GM19043 (cell line): ENCODE results near the gene PAPOLG.
"Not testable (repeated sequence)": the region's sequence is repeated elsewhere in the genome, so short reads cannot be mapped to it uniquely, and the experiment has no call there.

Experiments
- ATAC-seq: cut with Tn5 transposase; IDR thresholded peaks from one replicate; pipeline ENCODE4 v1.9.1; 2021; ENCODE audit warnings: low read depth; ENCODE audit not compliant: unreplicated experiment

PAPOLG gene

GRCh38 chr2:60771508-60771907, 15.4 kb downstream of the PAPOLG start:
- ATAC-seq: no peak

- ATAC-seq: no peak
Observed at GRCh38 chr2:60775048-60775639, 19.1 kb downstream of the PAPOLG start.

GRCh38 chr2:60778352-60778751, 22.3 kb downstream of the PAPOLG start:
- ATAC-seq: no peak

GRCh38 chr2:60779426-60779825, 23.4 kb downstream of the PAPOLG start:
- no peak for ATAC-seq

DNA sequence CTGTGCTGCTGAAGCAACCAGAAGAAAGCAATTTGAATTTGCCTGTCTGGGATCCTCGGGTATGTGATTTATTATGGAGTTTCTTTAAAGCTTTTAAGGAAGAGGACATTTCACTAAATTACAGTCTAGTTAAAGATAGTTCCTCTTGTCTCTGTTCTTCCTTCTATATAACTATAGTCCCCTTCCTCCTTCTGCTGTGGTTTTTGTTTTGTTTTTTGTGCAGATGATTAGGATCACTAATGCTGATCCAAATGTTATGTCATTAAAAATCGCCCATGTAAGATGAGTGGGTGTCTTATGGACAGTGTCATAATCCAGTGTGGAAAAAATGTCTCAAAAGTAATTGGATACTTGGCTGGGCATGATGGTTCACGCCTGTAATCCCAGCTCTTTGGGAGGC, 24.7 kb downstream of the PAPOLG start:
- no peak for ATAC-seq

- ATAC-seq: no peak
Observed at GRCh38 chr2:60793169-60793568, 37.1 kb downstream of the PAPOLG start.

- no peak for ATAC-seq
Observed at GRCh38 chr2:60794271-60794863, 38.3 kb downstream of the PAPOLG start.

GRCh38 chr2:60796573-60797509, 40.8 kb downstream of the PAPOLG start:
- ATAC-seq: peak; percentile 57

GRCh38 chr2:60804473-60804872, 48.4 kb downstream of the PAPOLG start:
- ATAC-seq: no peak

GRCh38 chr2:60806595-60806987, 50.5 kb downstream of the PAPOLG start:
- no peak for ATAC-seq

- ATAC-seq: peak; percentile 65
Observed at GRCh38 chr2:60806988-60807681, 51.1 kb downstream of the PAPOLG start.

- ATAC-seq: no peak
Observed at GRCh38 chr2:60808330-60808801, 52.3 kb downstream of the PAPOLG start.

DNA sequence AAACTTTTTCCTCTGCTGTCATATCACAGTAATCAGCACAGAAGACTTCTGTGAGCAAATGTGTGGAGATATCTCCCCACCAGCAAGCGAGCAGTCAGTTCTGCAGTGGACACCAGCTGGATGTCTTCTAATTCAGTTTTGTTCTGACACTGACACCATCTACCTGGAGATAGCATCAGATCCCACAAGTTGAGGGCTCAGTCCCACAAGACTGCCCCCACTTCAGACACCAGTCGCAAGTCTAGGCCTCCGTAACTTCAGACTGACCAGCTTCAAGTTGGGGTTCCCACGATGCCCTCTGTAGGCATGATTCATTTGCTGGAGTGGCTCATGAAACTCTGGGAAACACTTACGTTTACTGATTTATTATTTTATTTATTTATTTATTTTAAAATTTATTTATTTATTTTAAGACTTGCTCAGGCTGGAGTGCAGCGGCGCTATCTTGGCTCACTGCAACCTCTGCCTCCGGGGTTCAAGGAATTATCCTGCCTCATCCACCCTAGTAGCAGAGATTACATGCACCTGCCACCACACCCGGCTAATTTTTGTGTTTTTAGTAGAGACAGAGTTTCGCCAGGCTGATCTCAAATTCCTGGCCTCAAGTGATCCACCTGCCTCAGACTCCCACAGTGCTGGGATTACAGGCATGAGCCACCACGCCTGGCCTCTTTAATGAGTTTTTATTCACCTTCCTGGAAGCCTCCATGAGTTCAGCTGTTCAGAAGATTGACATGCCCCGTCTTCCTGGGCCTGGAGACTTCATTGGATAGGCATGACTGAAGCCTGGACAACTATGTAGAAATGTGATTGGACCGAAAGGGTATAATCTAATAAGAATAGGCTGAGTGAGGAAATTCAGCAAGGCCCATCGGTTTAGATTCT, 55.7 kb downstream of the PAPOLG start:
- no peak for ATAC-seq

DNA sequence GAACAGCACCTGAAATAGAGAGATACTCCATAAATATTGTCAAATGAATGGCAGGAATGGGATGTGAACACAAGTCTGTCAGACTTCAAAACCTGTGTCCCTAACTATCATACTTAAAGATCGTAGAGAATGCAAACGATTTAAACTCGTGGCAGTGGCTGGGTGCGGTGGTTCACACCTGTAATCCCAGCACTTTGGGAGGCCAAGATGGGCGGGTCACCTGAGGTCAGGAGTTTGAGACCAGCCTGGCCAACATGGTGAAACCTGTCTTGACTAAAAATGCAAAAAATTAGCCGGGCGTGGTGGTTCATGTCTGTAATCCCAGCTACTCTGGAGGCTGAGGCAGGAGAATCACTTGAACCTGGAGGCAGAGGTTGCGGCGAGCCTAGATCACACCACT, 61.1 kb downstream of the PAPOLG start:
- not testable (repeated sequence) for ATAC-seq

DNA sequence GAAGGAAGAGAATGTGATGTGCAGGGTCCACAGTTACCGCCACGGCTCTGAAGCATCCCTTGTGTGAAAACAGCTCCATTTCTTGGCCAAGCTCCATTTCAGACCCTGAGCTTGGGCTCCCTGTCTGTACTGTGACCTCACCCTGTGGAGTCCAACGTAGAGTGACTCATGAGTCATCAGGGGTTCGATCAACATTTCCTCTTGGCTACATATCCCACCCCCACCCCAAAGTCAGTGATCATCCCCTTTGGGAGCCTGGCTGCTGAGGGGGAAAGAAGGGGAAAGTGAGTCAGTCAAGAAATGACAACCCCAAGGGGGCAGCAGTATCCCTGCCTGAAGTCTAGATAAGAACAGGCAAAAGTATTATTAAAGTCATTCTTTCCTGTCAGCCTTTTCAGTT, 62.2 kb downstream of the PAPOLG start:
- no peak for ATAC-seq

DNA sequence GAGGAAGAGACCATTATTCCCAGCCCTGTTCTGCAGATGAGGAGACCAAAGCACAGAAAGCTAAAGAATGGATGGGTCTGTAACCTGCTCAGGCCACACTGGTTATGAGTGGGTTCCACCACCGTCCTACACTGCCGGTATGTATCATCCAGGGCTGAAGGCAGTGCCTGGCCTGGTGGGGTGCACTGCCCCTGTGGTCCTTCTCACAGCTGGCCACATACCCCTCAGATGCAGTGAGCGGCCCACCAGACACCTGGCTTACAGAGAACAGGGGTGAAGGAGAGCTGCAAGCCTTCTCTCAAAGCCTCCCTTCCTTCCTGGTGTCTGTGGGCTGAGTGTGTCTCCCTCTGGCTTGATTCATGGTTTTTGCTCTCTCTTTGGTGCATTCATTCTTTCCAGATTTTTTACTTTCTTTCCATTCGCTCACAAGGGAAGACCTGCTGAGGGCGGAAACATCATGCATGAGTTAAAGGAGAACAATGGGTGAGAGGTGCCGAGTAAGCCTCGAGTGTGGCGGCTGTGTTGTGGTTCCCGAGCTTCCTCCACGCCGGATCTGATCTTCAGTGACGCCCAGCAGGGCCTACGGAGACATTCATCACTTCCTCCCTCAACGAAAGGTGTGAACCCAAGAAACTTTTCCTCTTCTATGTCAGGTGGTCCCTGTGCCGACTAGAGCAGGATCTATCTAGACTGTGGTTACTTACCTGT, 63.2 kb downstream of the PAPOLG start:
- ATAC-seq: no peak

DNA sequence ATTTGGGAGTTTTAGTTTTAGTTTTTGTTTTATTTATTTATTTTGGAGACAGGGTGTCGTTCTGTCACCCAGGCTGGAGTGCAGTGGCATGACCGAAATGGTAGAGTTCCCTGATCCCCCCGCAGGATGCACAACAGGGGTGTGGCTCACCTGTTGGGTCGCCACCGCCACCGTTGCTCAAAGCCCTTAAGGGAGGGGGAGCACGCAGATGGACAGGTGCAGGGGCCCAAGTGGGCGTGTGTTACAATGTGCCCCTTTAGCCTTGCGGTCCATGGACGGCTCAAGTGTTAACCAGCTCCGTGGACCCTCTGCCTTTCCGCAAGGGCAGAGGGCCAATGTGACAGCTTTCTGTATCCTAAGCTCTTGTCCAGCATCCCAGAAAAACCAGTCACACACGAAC, 63.9 kb downstream of the PAPOLG start:
- ATAC-seq: no peak

DNA sequence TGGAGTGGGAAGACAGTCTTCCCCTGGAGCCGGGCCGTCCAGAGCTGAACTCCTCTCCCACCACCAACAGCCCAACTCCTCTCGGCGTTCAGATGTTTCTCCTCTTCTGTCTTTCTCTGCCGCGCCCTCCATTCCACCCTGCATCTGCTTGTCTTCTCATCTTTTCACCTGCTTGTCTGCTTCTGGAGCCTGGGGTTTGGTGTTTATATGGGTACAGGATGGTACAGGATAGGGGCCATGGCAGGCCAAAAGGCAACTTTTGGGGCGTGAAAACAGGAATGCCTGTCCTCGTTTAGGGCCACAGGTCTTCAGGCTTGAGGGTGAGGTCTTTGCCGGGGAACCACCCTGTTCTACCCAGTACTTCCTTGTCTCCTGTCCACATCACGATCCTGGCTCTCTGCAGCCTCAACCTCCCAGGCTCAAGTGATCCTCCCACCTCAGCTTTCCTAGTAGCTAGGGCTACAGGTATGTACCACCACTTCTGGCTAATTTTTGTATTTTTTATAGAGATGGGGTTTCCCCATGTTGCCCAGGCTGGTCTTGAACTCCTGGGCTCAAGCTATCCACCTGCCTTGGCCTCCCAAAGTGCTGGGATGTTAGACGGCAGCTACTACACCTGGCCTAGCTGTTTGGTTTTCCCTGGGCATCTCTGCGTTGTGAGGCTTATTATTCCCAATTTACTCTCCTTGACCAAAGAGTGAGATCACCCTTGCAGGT, 64.5 kb downstream of the PAPOLG start:
- ATAC-seq: no peak

DNA sequence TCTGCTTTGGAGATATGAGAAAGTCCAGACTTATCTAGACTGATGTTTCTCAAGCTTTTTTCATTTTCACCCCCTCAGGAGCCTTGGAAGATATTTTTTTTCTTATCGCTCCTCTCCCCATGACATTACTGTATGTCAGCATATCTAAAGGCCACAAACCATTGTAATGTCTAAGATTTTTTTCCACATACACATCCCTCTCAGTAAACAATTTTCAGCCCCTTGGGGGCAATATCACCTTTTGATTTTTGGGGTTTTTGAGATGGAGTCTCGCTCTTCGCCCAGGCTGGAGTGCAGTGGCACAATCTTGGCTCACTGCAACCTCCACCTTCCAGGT, 65.0 kb downstream of the PAPOLG start:
- no peak for ATAC-seq
